ENCODE measurements around the gene STK17B.
"Not testable (repeated sequence)": the region's sequence is repeated elsewhere in the genome, so short reads cannot be mapped to it uniquely, and the experiment has no call there.

STK17B gene

GRCh38 chr2:196112418-196113034, 58.9 kb downstream of the STK17B start:
- no peak for DNase-seq (ENCODE audit: low read depth in 2 of 2)

- no peak for DNase-seq (ENCODE audit: low read depth in 2 of 2)
Measured at GRCh38 chr2:196108604-196109003, 62.8 kb downstream of the STK17B start.

- no peak for DNase-seq (ENCODE audit: low read depth in 2 of 2)
Measured at GRCh38 chr2:196105951-196106350, 65.4 kb downstream of the STK17B start.

- DNase-seq (ENCODE audit: low read depth in 2 of 2) = no peak
Measured at GRCh38 chr2:196104066-196104465, 67.3 kb downstream of the STK17B start.

GRCh38 chr2:196103626-196104025, 67.8 kb downstream of the STK17B start:
- DNase-seq (ENCODE audit: low read depth in 2 of 2) = no peak

- no peak for DNase-seq (ENCODE audit: low read depth in 2 of 2)
Measured at GRCh38 chr2:196101325-196101991, 69.9 kb downstream of the STK17B start.

GRCh38 chr2:196099916-196100315, 71.5 kb downstream of the STK17B start:
- no peak for DNase-seq (ENCODE audit: low read depth in 2 of 2)

GRCh38 chr2:196097864-196098660, 73.3 kb downstream of the STK17B start:
- DNase-seq (ENCODE audit: low read depth in 2 of 2) = no peak

- no peak for DNase-seq (ENCODE audit: low read depth in 2 of 2)
Measured at GRCh38 chr2:196096982-196097745, 74.2 kb downstream of the STK17B start.

GRCh38 chr2:196096264-196096663, 75.1 kb downstream of the STK17B start:
- no peak for DNase-seq (ENCODE audit: low read depth in 2 of 2)

GRCh38 chr2:196089448-196089847, 81.9 kb downstream of the STK17B start:
- not testable (repeated sequence) for DNase-seq (ENCODE audit: low read depth in 2 of 2)

- no peak for DNase-seq (ENCODE audit: low read depth in 2 of 2)
Measured at GRCh38 chr2:196088203-196088602, 83.2 kb downstream of the STK17B start.

- no peak for DNase-seq (ENCODE audit: low read depth in 2 of 2)
Measured at GRCh38 chr2:196086517-196087368, 84.6 kb downstream of the STK17B start.

- DNase-seq (ENCODE audit: low read depth in 2 of 2) = no peak
Measured at GRCh38 chr2:196083601-196084000, 87.8 kb downstream of the STK17B start.

Data from stimulated activated CD8-positive, alpha-beta memory T cell treated with anti-CD3 and anti-CD28 coated beads, Interleukin-7, amount 100 ng/mL, for 1 hour (primary cell).